ENCODE results near the gene PCDH15.

The PCDH15 gene

GRCh38 chr10:54026340-54026739, 774.7 kb downstream of the PCDH15 start:
- no peak for DNase-seq (ENCODE audit: extremely low read depth, insufficient read length)
- TF ChIP-seq CTCF (IDR thresholded peaks at IDR 0.05; ENCODE audit: insufficient read depth, low read length, poor library complexity, severe bottlenecking): no peak
- Histone ChIP-seq H3K27me3 (replicated peaks; ENCODE audit: control insufficient read depth, insufficient read depth, low read length) (no peaks in the 10 kb centered on the region), H3K4me3 (replicated peaks; ENCODE audit: low read depth, low read length) (no peak overlapping the region), H3K36me3 (ENCODE audit: control insufficient read depth, insufficient read depth, low read length) (no peaks in the 10 kb centered on the region)

GRCh38 chr10:54011117-54011516, 789.9 kb downstream of the PCDH15 start:
- no peaks in the 10 kb centered on the region for H3K27me3 ChIP-seq (replicated peaks; ENCODE audit: control insufficient read depth, insufficient read depth, low read length)
- H3K4me3 ChIP-seq (replicated peaks; ENCODE audit: low read depth, low read length): no peak overlapping the region
- no peak for DNase-seq (ENCODE audit: extremely low read depth, insufficient read length)
- no peaks in the 10 kb centered on the region for H3K36me3 ChIP-seq (ENCODE audit: control insufficient read depth, insufficient read depth, low read length)
- no peak for TF ChIP-seq CTCF (IDR thresholded peaks at IDR 0.05; ENCODE audit: insufficient read depth, low read length, poor library complexity, severe bottlenecking)

- no peak for DNase-seq (ENCODE audit: extremely low read depth, insufficient read length)
- Histone ChIP-seq H3K4me3 (replicated peaks; ENCODE audit: low read depth, low read length) (no peak overlapping the region), H3K36me3 (ENCODE audit: control insufficient read depth, insufficient read depth, low read length) (no peaks in the 10 kb centered on the region), H3K27me3 (replicated peaks; ENCODE audit: control insufficient read depth, insufficient read depth, low read length) (no peaks in the 10 kb centered on the region)
- TF ChIP-seq CTCF (IDR thresholded peaks at IDR 0.05; ENCODE audit: insufficient read depth, low read length, poor library complexity, severe bottlenecking): no peak
Measured at GRCh38 chr10:54010337-54010933, 790.6 kb downstream of the PCDH15 start.

- no peak for TF ChIP-seq CTCF (IDR thresholded peaks at IDR 0.05; ENCODE audit: insufficient read depth, low read length, poor library complexity, severe bottlenecking)
- H3K36me3 ChIP-seq (ENCODE audit: control insufficient read depth, insufficient read depth, low read length): no peaks in the 10 kb centered on the region
- H3K4me3 ChIP-seq (replicated peaks; ENCODE audit: low read depth, low read length): no peak overlapping the region
- no peak for DNase-seq (ENCODE audit: extremely low read depth, insufficient read length)
- H3K27me3 ChIP-seq (replicated peaks; ENCODE audit: control insufficient read depth, insufficient read depth, low read length): no peaks in the 10 kb centered on the region
Measured at GRCh38 chr10:54009672-54010071, 791.4 kb downstream of the PCDH15 start.

GRCh38 chr10:54002077-54002476, 799.0 kb downstream of the PCDH15 start:
- TF ChIP-seq CTCF (IDR thresholded peaks at IDR 0.05; ENCODE audit: insufficient read depth, low read length, poor library complexity, severe bottlenecking): no peak

GRCh38 chr10:53997953-53998352, 803.1 kb downstream of the PCDH15 start:
- no peak for TF ChIP-seq CTCF (IDR thresholded peaks at IDR 0.05; ENCODE audit: insufficient read depth, low read length, poor library complexity, severe bottlenecking)
- Histone ChIP-seq H3K36me3 (ENCODE audit: control insufficient read depth, insufficient read depth, low read length) (no peaks in the 10 kb centered on the region), H3K27me3 (replicated peaks; ENCODE audit: control insufficient read depth, insufficient read depth, low read length) (no peaks in the 10 kb centered on the region), H3K4me3 (replicated peaks; ENCODE audit: low read depth, low read length) (no peak overlapping the region)
- DNase-seq (ENCODE audit: extremely low read depth, insufficient read length): no peak

More at GRCh38 chr10:54002077-54002476, 799.0 kb downstream of the PCDH15 start:
- H3K4me3 ChIP-seq (replicated peaks; ENCODE audit: low read depth, low read length): no peak overlapping the region
- no peak for DNase-seq (ENCODE audit: extremely low read depth, insufficient read length)
- no peaks in the 10 kb centered on the region for H3K27me3 ChIP-seq (replicated peaks; ENCODE audit: control insufficient read depth, insufficient read depth, low read length)
- no peaks in the 10 kb centered on the region for H3K36me3 ChIP-seq (ENCODE audit: control insufficient read depth, insufficient read depth, low read length)

All from GM06990 (cell line).